ENCODE data around the gene TJP3.

TJP3 gene

GRCh38 chr19:3679138-3679537 lies 29.0 kb upstream of the TJP3 start:
- H3K9me3 ChIP-seq (replicated peaks; ENCODE audit: insufficient read depth, low read length) = no peaks in the 10 kb centered on the region
- no peak overlapping the region for H3K9ac ChIP-seq (ENCODE audit: low read length)
- no peaks in the 10 kb centered on the region for H4K20me1 ChIP-seq (ENCODE audit: insufficient read depth, low read length)
- H3K4me3 ChIP-seq (ENCODE audit: low read length) = no peak overlapping the region
- no peaks in the 10 kb centered on the region for H3K4me1 ChIP-seq (ENCODE audit: low read length)
- no peaks in the 10 kb centered on the region for H3K36me3 ChIP-seq (replicated peaks; ENCODE audit: insufficient read depth, low read length)
- no peaks in the 10 kb centered on the region for H3K9me2 ChIP-seq (replicated peaks; ENCODE audit: insufficient read depth, low read length)
- no peaks in the 10 kb centered on the region for H3F3A ChIP-seq (ENCODE audit: insufficient read depth, low read length)
- DNase-seq = no peak
- H3K4me2 ChIP-seq (ENCODE audit: low read depth, low read length) = no peak overlapping the region
- no peaks in the 10 kb centered on the region for H3K27me3 ChIP-seq (replicated peaks; ENCODE audit: insufficient read depth, low read length)
- no peak overlapping the region for H3K27ac ChIP-seq (ENCODE audit: low read length)
- H2AFZ ChIP-seq (ENCODE audit: low read length) = no peak overlapping the region
- no peak for TF ChIP-seq CTCF (IDR thresholded peaks at IDR 0.05; ENCODE audit: low read length)
- no peak for TF ChIP-seq EZH2 (optimal IDR thresholded peaks at IDR 0.05; ENCODE audit: low read depth, low read length)
- TF ChIP-seq EZH2phosphoT487 (IDR thresholded peaks at IDR 0.05; ENCODE audit: low read length) = no peak
- peaks cover 22% of the 10 kb centered on the region for H3K79me2 ChIP-seq (ENCODE audit: low read length)

- Histone ChIP-seq H3K4me1 (ENCODE audit: low read length) (no peaks in the 10 kb centered on the region), H3K27me3 (replicated peaks; ENCODE audit: insufficient read depth, low read length) (no peaks in the 10 kb centered on the region), H3K79me2 (ENCODE audit: low read length) (peaks cover 27% of the 10 kb centered on the region), H3F3A (ENCODE audit: insufficient read depth, low read length) (no peaks in the 10 kb centered on the region), H3K36me3 (replicated peaks; ENCODE audit: insufficient read depth, low read length) (no peaks in the 10 kb centered on the region), H3K9ac (ENCODE audit: low read length) (no peak overlapping the region), H3K4me3 (ENCODE audit: low read length) (no peak overlapping the region), H3K4me2 (ENCODE audit: low read depth, low read length) (no peak overlapping the region), H3K9me3 (replicated peaks; ENCODE audit: insufficient read depth, low read length) (no peaks in the 10 kb centered on the region), H2AFZ (ENCODE audit: low read length) (no peak overlapping the region), H3K27ac (ENCODE audit: low read length) (no peak overlapping the region), H4K20me1 (ENCODE audit: insufficient read depth, low read length) (no peaks in the 10 kb centered on the region), H3K9me2 (replicated peaks; ENCODE audit: insufficient read depth, low read length) (no peaks in the 10 kb centered on the region)
- DNase-seq = no peak
- TF ChIP-seq EZH2 (optimal IDR thresholded peaks at IDR 0.05; ENCODE audit: low read depth, low read length) = no peak
- TF ChIP-seq CTCF (IDR thresholded peaks at IDR 0.05; ENCODE audit: low read length) = no peak
- no peak for TF ChIP-seq EZH2phosphoT487 (IDR thresholded peaks at IDR 0.05; ENCODE audit: low read length)
Measured at GRCh38 chr19:3679581-3679980, 28.6 kb upstream of the TJP3 start.

GRCh38 chr19:3680939-3681338 lies 27.2 kb upstream of the TJP3 start:
- Histone ChIP-seq H3K4me1 (ENCODE audit: low read length) (no peaks in the 10 kb centered on the region), H3K9ac (ENCODE audit: low read length) (no peak overlapping the region), H3F3A (ENCODE audit: insufficient read depth, low read length) (no peaks in the 10 kb centered on the region), H3K4me2 (ENCODE audit: low read depth, low read length) (no peak overlapping the region), H3K36me3 (replicated peaks; ENCODE audit: insufficient read depth, low read length) (no peaks in the 10 kb centered on the region), H3K9me2 (replicated peaks; ENCODE audit: insufficient read depth, low read length) (no peaks in the 10 kb centered on the region), H3K79me2 (ENCODE audit: low read length) (peaks cover 20% of the 10 kb centered on the region), H3K27me3 (replicated peaks; ENCODE audit: insufficient read depth, low read length) (no peaks in the 10 kb centered on the region), H3K4me3 (ENCODE audit: low read length) (no peak overlapping the region), H4K20me1 (ENCODE audit: insufficient read depth, low read length) (no peaks in the 10 kb centered on the region), H3K9me3 (replicated peaks; ENCODE audit: insufficient read depth, low read length) (no peaks in the 10 kb centered on the region), H2AFZ (ENCODE audit: low read length) (no peak overlapping the region), H3K27ac (ENCODE audit: low read length) (no peak overlapping the region)
- TF ChIP-seq EZH2phosphoT487 (IDR thresholded peaks at IDR 0.05; ENCODE audit: low read length) (no peak), CTCF (IDR thresholded peaks at IDR 0.05; ENCODE audit: low read length) (no peak), EZH2 (optimal IDR thresholded peaks at IDR 0.05; ENCODE audit: low read depth, low read length) (no peak)
- DNase-seq = no peak
